Activated T-helper 1 cell treated with anti-CD3 and anti-CD28 coated beads, Interleukin-12 subunit alpha, Interleukin-12 subunit beta, Interleukin-2, Interleukin-4 antibody, amounts not matched to agents 30 ng/mL and 10 ng/mL and 1 ng/mL, durations not matched to agents 14 hours and 24 hours and 36 hours (primary cell): ENCODE measurements around the gene ZC3HAV1L. TPM values are rescaled to one million over a fixed set of nuclear protein-coding genes. Genes with fewer than 3 reads are reported as not detected.
A peak's percentile ranks its signal among the peaks of the same experiment; 100 is the strongest.
"Not testable (repeated sequence)": the region's sequence is repeated elsewhere in the genome, so short reads cannot be mapped to it uniquely, and the experiment has no call there.

Source experiments
- DNase-seq: peaks from one replicate; pipeline ENCODE4 v3.0.0; 2021; ENCODE audit warnings: low spot score
- H3K27ac Mint-ChIP-seq: one replicate; pipeline ENCODE4 v1.8.0; 2021; ENCODE audit warnings: mild to moderate bottlenecking, mixed read lengths
- H3K27me3 Mint-ChIP-seq: one replicate; pipeline ENCODE4 v1.8.0; 2022; ENCODE audit warnings: mild to moderate bottlenecking, moderate library complexity, mixed read lengths; ENCODE audit not compliant: insufficient read depth
- H3K36me3 Mint-ChIP-seq: one replicate; pipeline ENCODE4 v1.8.0; 2021; ENCODE audit warnings: low read depth, mixed read lengths
- H3K4me1 Mint-ChIP-seq: one replicate; pipeline ENCODE4 v1.8.0; 2021; ENCODE audit warnings: low read depth, mixed read lengths
- H3K4me3 Mint-ChIP-seq: one replicate; pipeline ENCODE4 v1.8.0; 2021; ENCODE audit warnings: mild to moderate bottlenecking, moderate library complexity, mixed read lengths
- H3K9me3 Mint-ChIP-seq: one replicate; pipeline ENCODE4 v1.8.0; 2021; ENCODE audit warnings: mixed read lengths
- intact Hi-C: fragments of 100-400 bp; cut with micrococcal nuclease; formaldehyde crosslinking; loops from one replicate; pipeline ENCODE4 v1.15.1; 2024
- total RNA-seq: library from RNA; stranded (reverse); gene quantifications from 2 replicates; pipeline ENCODE4 v1.2.3, GENCODE V29; 2022

Gene ZC3HAV1L
- total RNA-seq, result 29.6 and 31.5 TPM in 2 replicates

- Mint-ChIP-seq H3K4me1 (peaks cover 38% of the 10 kb centered on the region), H3K27me3 (no peaks in the 10 kb centered on the region), H3K27ac (peak within 1 kb of the TSS; percentile 85), H3K36me3 (peaks cover 23% of the 10 kb centered on the region), H3K4me3 (peak within 1 kb of the TSS; percentile 91), H3K9me3 (no peaks in the 10 kb centered on the region)
- intact Hi-C loops, result loop anchor here (1.0 to 5.0 kb wide), 5 partner anchors 9 to 307 kb away; partner anchors contain the start of gene FMC1
- peak; percentile 48 for DNase-seq
These were observed at the start of gene ZC3HAV1L for GRCh38 chr7:139035586-139036353. Gene ZC3HAV1L (minus strand): TSS chr7:139036042. CDS start chr7:139036017, 25 bp downstream.

GRCh38 chr7:139084709-139085108, 48.9 kb upstream of the ZC3HAV1L start:
- Mint-ChIP-seq H3K27me3 (no peaks in the 10 kb centered on the region), H3K4me1 (peaks cover 84% of the 10 kb centered on the region), H3K36me3 (peaks cover 76% of the 10 kb centered on the region), H3K27ac (peak overlapping the region; percentile 88), H3K4me3 (no peak overlapping the region), H3K9me3 (peaks cover 15% of the 10 kb centered on the region)
- intact Hi-C loops, result loop anchor here (1.0 kb wide), 3 partner anchors 9 to 20 kb away; no protein-coding TSS in a partner anchor
- no peak for DNase-seq

- Mint-ChIP-seq H3K27ac (peak overlapping the region; percentile 87), H3K4me1 (peaks cover 76% of the 10 kb centered on the region), H3K4me3 (no peak overlapping the region), H3K9me3 (peaks cover 3% of the 10 kb centered on the region), H3K36me3 (peaks cover 72% of the 10 kb centered on the region), H3K27me3 (no peaks in the 10 kb centered on the region)
- intact Hi-C loops, result no loop called here
- no peak for DNase-seq
These were observed 45.7 kb upstream of the ZC3HAV1L start for GRCh38 chr7:139081584-139081983.

GRCh38 chr7:139080905-139081304, 45.1 kb upstream of the ZC3HAV1L start:
- no peaks in the 10 kb centered on the region for H3K9me3 Mint-ChIP-seq
- DNase-seq, result no peak
- H3K27ac Mint-ChIP-seq, result peak overlapping the region; percentile 87
- peak overlapping the region; percentile 44 for H3K4me3 Mint-ChIP-seq
- peaks cover 75% of the 10 kb centered on the region for H3K4me1 Mint-ChIP-seq
- no peaks in the 10 kb centered on the region for H3K27me3 Mint-ChIP-seq
- intact Hi-C loops, result no loop called here
- peaks cover 69% of the 10 kb centered on the region for H3K36me3 Mint-ChIP-seq

- no peaks in the 10 kb centered on the region for H3K27me3 Mint-ChIP-seq
- peaks cover 64% of the 10 kb centered on the region for H3K36me3 Mint-ChIP-seq
- no peak for DNase-seq
- H3K27ac Mint-ChIP-seq, result peak overlapping the region; percentile 76
- intact Hi-C loops, result no loop called here
- H3K4me1 Mint-ChIP-seq, result peaks cover 70% of the 10 kb centered on the region
- no peak overlapping the region for H3K4me3 Mint-ChIP-seq
- no peaks in the 10 kb centered on the region for H3K9me3 Mint-ChIP-seq
These were observed 44.0 kb upstream of the ZC3HAV1L start for GRCh38 chr7:139079861-139080260.

- Mint-ChIP-seq H3K4me1 (peaks cover 66% of the 10 kb centered on the region), H3K27me3 (no peaks in the 10 kb centered on the region), H3K9me3 (no peaks in the 10 kb centered on the region), H3K4me3 (no peak overlapping the region), H3K27ac (peak overlapping the region; percentile 76), H3K36me3 (peaks cover 60% of the 10 kb centered on the region)
- intact Hi-C loops, result no loop called here
- DNase-seq, result no peak
These were observed 43.1 kb upstream of the ZC3HAV1L start for GRCh38 chr7:139078911-139079310.

- peaks cover 67% of the 10 kb centered on the region for H3K4me1 Mint-ChIP-seq
- intact Hi-C loops, result no loop called here
- H3K27me3 Mint-ChIP-seq, result no peaks in the 10 kb centered on the region
- peak overlapping the region; percentile 76 for H3K27ac Mint-ChIP-seq
- no peak for DNase-seq
- H3K4me3 Mint-ChIP-seq, result no peak overlapping the region
- peaks cover 60% of the 10 kb centered on the region for H3K36me3 Mint-ChIP-seq
- no peaks in the 10 kb centered on the region for H3K9me3 Mint-ChIP-seq
These were observed 42.6 kb upstream of the ZC3HAV1L start for GRCh38 chr7:139078399-139078798.

- H3K9me3 Mint-ChIP-seq, H3K27ac Mint-ChIP-seq, intact Hi-C loops, H3K27me3 Mint-ChIP-seq, DNase-seq, H3K4me3 Mint-ChIP-seq: not testable (repeated sequence)
- Mint-ChIP-seq H3K4me1 (peaks cover 63% of the 10 kb centered on the region), H3K36me3 (peaks cover 57% of the 10 kb centered on the region)
These were observed 41.9 kb upstream of the ZC3HAV1L start for GRCh38 chr7:139077706-139078105.

GRCh38 chr7:139075871-139076686, 40.2 kb upstream of the ZC3HAV1L start:
- intact Hi-C loops, result loop anchor here (1.0 to 2.0 kb wide), 7 partner anchors 9 to 190 kb away; partner anchors contain the start of gene ZC3HAV1
- DNase-seq, result no peak
- Mint-ChIP-seq H3K4me3 (no peak overlapping the region), H3K9me3 (no peaks in the 10 kb centered on the region), H3K27ac (peak overlapping the region; percentile 58), H3K27me3 (no peaks in the 10 kb centered on the region), H3K4me1 (peaks cover 70% of the 10 kb centered on the region), H3K36me3 (peaks cover 66% of the 10 kb centered on the region)

GRCh38 chr7:139075031-139075652, 39.3 kb upstream of the ZC3HAV1L start:
- Mint-ChIP-seq H3K27ac (peak overlapping the region; percentile 77), H3K4me1 (peaks cover 61% of the 10 kb centered on the region), H3K4me3 (peak overlapping the region; percentile 15), H3K36me3 (peaks cover 58% of the 10 kb centered on the region), H3K27me3 (no peaks in the 10 kb centered on the region), H3K9me3 (no peaks in the 10 kb centered on the region)
- intact Hi-C loops, result loop anchor here (1.0 to 2.0 kb wide), 7 partner anchors 10 to 189 kb away; partner anchors contain the start of gene ZC3HAV1
- peak; percentile 62 for DNase-seq

GRCh38 chr7:139072796-139073195, 37.0 kb upstream of the ZC3HAV1L start:
- no peaks in the 10 kb centered on the region for H3K9me3 Mint-ChIP-seq
- no peaks in the 10 kb centered on the region for H3K27me3 Mint-ChIP-seq
- H3K4me1 Mint-ChIP-seq, result peaks cover 53% of the 10 kb centered on the region
- peak overlapping the region; percentile 73 for H3K27ac Mint-ChIP-seq
- H3K4me3 Mint-ChIP-seq, result peak overlapping the region; percentile 61
- intact Hi-C loops, result no loop called here
- H3K36me3 Mint-ChIP-seq, result peaks cover 50% of the 10 kb centered on the region
- no peak for DNase-seq

GRCh38 chr7:139071680-139072079, 35.8 kb upstream of the ZC3HAV1L start:
- Mint-ChIP-seq H3K4me1 (peaks cover 63% of the 10 kb centered on the region), H3K27ac (peak overlapping the region; percentile 40), H3K27me3 (no peaks in the 10 kb centered on the region), H3K9me3 (no peaks in the 10 kb centered on the region), H3K4me3 (peak overlapping the region; percentile 1), H3K36me3 (peaks cover 53% of the 10 kb centered on the region)
- DNase-seq, result no peak
- intact Hi-C loops, result no loop called here
